Endothelial cell of umbilical vein (primary cell): ENCODE measurements around the gene TET2. TPM values are rescaled to one million over a fixed set of nuclear protein-coding genes. Genes with fewer than 3 reads are reported as not detected.

Source experiments
- BruUV-seq: library from RNA; stranded (reverse); fragments of 400-500 nt; replicated peaks from 2 replicates; lab custom pipeline; 2021; lab: Mats Ljungman, UMichigan
- CTCF ChIA-PET: fragments of 300-600, 350-600 bp; sonication (Branson Sonifier 250); formaldehyde crosslinking; loops from one replicate; lab custom pipeline; 2021; ENCODE audit warnings: antibody characterized with exemption, inconsistent platforms; lab: Charles Lee
- POLR2A ChIA-PET: fragments of 300-600, 350-600 bp; sonication (Branson Sonifier 250); formaldehyde crosslinking; loops from one replicate; lab custom pipeline; 2021; ENCODE audit warnings: antibody characterized with exemption, inconsistent platforms; lab: Charles Lee
- DNase-seq: peaks from one replicate; pipeline ENCODE4 v3.0.0-alpha.2; 2011; ENCODE audit warnings: low read depth, low spot score
- FAIRE-seq: peaks from 2 replicates; lab custom pipeline; 2011; peaks lifted over from hg19 to GRCh38; lab: Jason Lieb, UNC
- H2AFZ ChIP-seq: 2 replicates; pipeline ENCODE4 v1.6.0; 2012; ENCODE audit warnings: low read depth, low read length, control low read depth, inconsistent platforms
- H3K27ac ChIP-seq: 2 replicates; pipeline ENCODE4 v1.5.1; 2011; ENCODE audit warnings: low read depth, mild to moderate bottlenecking, control low read depth, low read length, moderate library complexity; ENCODE audit not compliant: insufficient read depth
- H3K27me3 ChIP-seq, 2 experiments: 2 replicates each; pipeline versions ENCODE4 v1.6.0 to v1.6.1; 2011; ENCODE audit warnings: low read length in 2 of 2, mixed read lengths in 1 of 2; ENCODE audit not compliant: control insufficient read depth in 2 of 2, insufficient read depth in 2 of 2
- H3K36me3 ChIP-seq, 2 experiments: 2 replicates in 1 of 2; 3 replicates in 1 of 2; pipeline ENCODE4 v1.5.1; 2011; ENCODE audit warnings: low read length in 2 of 2, mild to moderate bottlenecking in 1 of 2, moderate library complexity in 1 of 2; ENCODE audit not compliant: control insufficient read depth in 2 of 2, insufficient read depth in 2 of 2; ENCODE audit errors: extremely low read depth in 1 of 2
- H3K4me1 ChIP-seq: 3 replicates; pipeline ENCODE4 v1.5.1; 2011; ENCODE audit warnings: mild to moderate bottlenecking, low read length; ENCODE audit not compliant: control insufficient read depth, insufficient read depth; ENCODE audit errors: extremely low read depth
- H3K4me2 ChIP-seq: 2 replicates; pipeline ENCODE4 v1.6.1; 2011; ENCODE audit warnings: low read length, control low read depth, mixed read lengths; ENCODE audit not compliant: insufficient read depth
- H3K4me3 ChIP-seq, 3 experiments: fragments of 200-600 bp in 1 of 3; sonication (generic), shearing (Covaris generic) in 1 of 3; replicated peaks in 1 of 3; 2 replicates each; pipeline ENCODE4 v1.5.1; 2011 to 2016; ENCODE audit warnings: control low read depth in 3 of 3, low read length in 3 of 3, mild to moderate bottlenecking in 2 of 3, inconsistent platforms in 1 of 3, low read depth in 1 of 3, moderate library complexity in 1 of 3; ENCODE audit not compliant: insufficient read depth in 1 of 3
- H3K79me2 ChIP-seq: 2 replicates; pipeline ENCODE4 v1.6.0; 2012; ENCODE audit warnings: low read length, inconsistent platforms; ENCODE audit not compliant: control insufficient read depth, insufficient read depth
- H3K9ac ChIP-seq: replicated peaks from 2 replicates; pipeline ENCODE3; 2011; ENCODE audit warnings: low read length, control low read depth; ENCODE audit not compliant: insufficient read depth; ENCODE audit errors: extremely low read depth
- H3K9me1 ChIP-seq: replicated peaks from 3 replicates; pipeline ENCODE4 v1.6.0; 2011; ENCODE audit warnings: mild to moderate bottlenecking, low read length; ENCODE audit not compliant: control insufficient read depth, insufficient read depth; ENCODE audit errors: extremely low read depth
- H3K9me3 ChIP-seq: replicated peaks from 2 replicates; pipeline ENCODE4 v1.5.1; 2012; ENCODE audit warnings: low read length, inconsistent platforms; ENCODE audit not compliant: control insufficient read depth, insufficient read depth
- H4K20me1 ChIP-seq: replicated peaks from 2 replicates; pipeline ENCODE3; 2011; ENCODE audit warnings: mild to moderate bottlenecking, low read length; ENCODE audit not compliant: control insufficient read depth, insufficient read depth; ENCODE audit errors: extremely low read depth
- CTCF ChIP-seq, 2 donors: IDR thresholded peaks; 1 replicate in 1 of 2; 2 replicates in 1 of 2; pipeline ENCODE4 v1.5.1; 2011; ENCODE audit warnings: low read length in 2 of 2, mild to moderate bottlenecking in 2 of 2, moderate library complexity in 2 of 2, control low read depth in 1 of 2, inconsistent platforms in 1 of 2, low read depth in 1 of 2; ENCODE audit not compliant: insufficient read depth in 1 of 2; ENCODE audit errors: extremely low read depth in 1 of 2
- EZH2 ChIP-seq: IDR thresholded peaks from 2 replicates; pipeline ENCODE4 v1.6.1; 2012; ENCODE audit warnings: borderline replicate concordance, low read depth, mild to moderate bottlenecking, moderate library complexity, low read length, inconsistent platforms; ENCODE audit not compliant: severe bottlenecking
- FOS ChIP-seq: IDR thresholded peaks from 2 replicates; pipeline ENCODE4 v1.6.1; 2011; ENCODE audit warnings: mild to moderate bottlenecking, low read length, moderate library complexity, borderline replicate concordance; ENCODE audit not compliant: insufficient read depth
- GATA2 ChIP-seq: IDR thresholded peaks from 2 replicates; pipeline ENCODE4 v1.7.0; 2011; ENCODE audit warnings: low read depth, mild to moderate bottlenecking, moderate library complexity, mixed read lengths, low read length; ENCODE audit not compliant: insufficient read length, insufficient read depth
- JUN ChIP-seq: IDR thresholded peaks from 2 replicates; pipeline ENCODE4 v1.6.1; 2011; ENCODE audit warnings: borderline replicate concordance, low read depth; ENCODE audit not compliant: insufficient read length, insufficient read depth
- MAX ChIP-seq: IDR thresholded peaks from 2 replicates; pipeline ENCODE4 v1.6.1; 2011; ENCODE audit not compliant: insufficient read depth, insufficient read length
- MYC ChIP-seq: IDR thresholded peaks from one replicate; pipeline ENCODE4 v1.6.1; 2011; ENCODE audit warnings: mild to moderate bottlenecking, low read depth, low read length
- POLR2A ChIP-seq: IDR thresholded peaks from 2 replicates; pipeline ENCODE4 v1.6.1; 2012; ENCODE audit warnings: low read depth, mild to moderate bottlenecking, control low read depth, low read length
- POLR2AphosphoS5 ChIP-seq: IDR thresholded peaks from 2 replicates; pipeline ENCODE4 v1.6.1; 2012; ENCODE audit warnings: low read depth, mild to moderate bottlenecking, control low read depth, low read length, moderate library complexity; ENCODE audit not compliant: insufficient read depth
- dilution Hi-C: fragments of 300-500 bp; cut with MboI; formaldehyde crosslinking; loops from one replicate; pipeline ENCODE4 v1.15.0; 2019; ENCODE audit warnings: low sequenced_read_pairs; ENCODE audit not compliant: extremely low pct_ligation_motif_present
- intact Hi-C: fragments of 100-400 bp; cut with micrococcal nuclease; formaldehyde crosslinking; loops from one replicate; pipeline ENCODE4 v1.10.0; 2022
- polyA plus RNA-seq, 4 experiments: library from polyadenylated mRNA; depleted of rRNA in 3 of 4; stranded (reverse) in 3 of 4; unstranded in 1 of 4; fragments of >200 nt; gene quantifications; 2 replicates each; pipeline versions ENCODE4 v1.2.1 to v1.2.3, GENCODE V29; 2011 to 2012; ENCODE audit warnings: missing spikeins in 1 of 4
- total RNA-seq: library from RNA; stranded (reverse); gene quantifications from 2 replicates; pipeline ENCODE4 v1.2.3, GENCODE V29; 2021

Gene TET2
- total and polyA plus RNA-seq, 2 donors (not counting 3 experiments of a cell fraction or from before 2014, with no cell fraction given) = 4.8 to 17.5 TPM

- DNase-seq (no peak), FAIRE-seq (no peak)
- H3K9me3 ChIP-seq = no peaks in the 10 kb centered on the region
- no peaks in the 10 kb centered on the region for H4K20me1 ChIP-seq
- no peak overlapping the region for H3K4me2 ChIP-seq
- H3K4me1 ChIP-seq = no peaks in the 10 kb centered on the region
- ChIA-PET POLR2A (no interaction called here), CTCF (interaction anchor here (0.7 kb wide), 1 partner anchor 11 kb away, joined by 3 read pairs; no protein-coding TSS in a partner anchor)
- no peak overlapping the region for H3K27ac ChIP-seq
- H3K79me2 ChIP-seq = peaks cover 20% of the 10 kb centered on the region
- no peaks in the 10 kb centered on the region for H3K27me3 ChIP-seq
- H3K9ac ChIP-seq = no peak overlapping the region
- no peaks in the 10 kb centered on the region for H3K9me1 ChIP-seq
- BruUV-seq = no TSS peak
- no peak overlapping the region for H2AFZ ChIP-seq
- intact Hi-C loops = no loop called here
- dilution Hi-C loops = no loop called here
- H3K4me3 ChIP-seq = no peak overlapping the region
- H3K36me3 ChIP-seq = no peaks in the 10 kb centered on the region
- TF ChIP-seq POLR2A (no peak), GATA2 (no peak), MYC (no peak)
Observed at GRCh38 chr4:105174098-105174497, 27.4 kb downstream of the TET2 start.

DNA sequence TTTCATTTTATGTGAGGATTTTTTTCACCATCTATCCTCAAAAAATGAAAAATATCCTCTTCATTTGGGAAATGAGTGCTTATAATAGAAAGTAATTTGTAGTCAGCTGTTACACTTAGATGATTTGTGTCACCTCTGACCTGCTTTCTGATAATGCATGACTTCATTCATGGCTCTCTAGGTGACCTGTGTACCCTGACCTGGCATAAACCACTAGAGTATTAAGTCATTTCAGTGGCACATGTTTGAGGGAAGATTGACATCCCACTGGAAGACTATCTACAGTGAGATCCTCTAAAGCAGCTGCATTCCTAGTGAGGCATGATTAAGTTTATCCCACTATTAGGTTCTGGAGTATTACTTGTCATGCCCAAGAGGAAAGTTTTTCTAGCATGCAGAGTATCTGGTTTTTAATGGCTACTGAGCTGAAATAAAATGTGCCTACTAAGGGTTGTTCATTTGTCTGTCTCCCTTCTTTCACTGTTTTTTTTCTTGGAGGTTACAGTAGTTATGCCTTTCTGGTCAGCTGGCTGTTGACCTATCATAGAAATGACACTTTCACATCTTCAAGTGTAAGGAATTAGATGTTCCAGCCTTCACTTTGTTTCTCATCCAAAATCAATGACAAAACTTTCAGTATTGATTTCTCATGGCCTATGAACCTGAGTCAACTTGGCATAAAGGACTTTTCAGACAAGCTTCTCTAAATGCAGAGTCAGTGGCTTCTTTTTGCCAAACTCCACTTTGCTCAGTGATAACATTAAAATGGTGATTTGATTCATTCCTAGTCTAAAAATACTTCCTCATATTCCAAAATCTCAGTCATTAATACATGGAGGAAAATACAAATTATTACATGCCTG, 33.1 kb downstream of the TET2 start:
- BruUV-seq = no TSS peak
- FAIRE-seq = no peak
- H3K27me3 ChIP-seq = no peaks in the 10 kb centered on the region
- no peaks in the 10 kb centered on the region for H4K20me1 ChIP-seq
- H3K4me2 ChIP-seq = no peak overlapping the region
- H2AFZ ChIP-seq = no peak overlapping the region
- no peaks in the 10 kb centered on the region for H3K9me1 ChIP-seq
- POLR2A ChIA-PET = no interaction called here
- no peak overlapping the region for H3K4me3 ChIP-seq
- H3K36me3 ChIP-seq = no peaks in the 10 kb centered on the region
- dilution Hi-C loops (no loop called here), intact Hi-C loops (no loop called here)
- H3K4me1 ChIP-seq = peaks cover 6% of the 10 kb centered on the region
- CTCF ChIA-PET = no interaction called here
- H3K27ac ChIP-seq = no peak overlapping the region
- H3K79me2 ChIP-seq = no peaks in the 10 kb centered on the region
- no peak overlapping the region for H3K9ac ChIP-seq
- H3K9me3 ChIP-seq = no peaks in the 10 kb centered on the region
- no peak for TF ChIP-seq EZH2
- no peak for TF ChIP-seq CTCF (IDR thresholded peaks at IDR 0.05; ENCODE audit: extremely low read depth in 1 of 2, insufficient read depth in 1 of 2, low read depth in 1 of 2, low read length in 2 of 2)
- TF ChIP-seq MAX = no peak
- no peak for TF ChIP-seq MYC
- no peak for TF ChIP-seq POLR2AphosphoS5
- TF ChIP-seq POLR2A = no peak
- TF ChIP-seq FOS = no peak
- no peak for TF ChIP-seq JUN
- TF ChIP-seq GATA2 = no peak
- DNase-seq = no peak
